Muscle layer of colon (tissue), 2 donors: ENCODE results near the gene GTF2F2.
"Not testable (repeated sequence)": the region's sequence is repeated elsewhere in the genome, so short reads cannot be mapped to it uniquely, and the experiment has no call there.

ENCODE experiments used
- H3K27ac ChIP-seq: one replicate; pipeline ENCODE4 v1.7.0; 2013; ENCODE audit warnings: low read depth, mild to moderate bottlenecking, low read length, moderate library complexity
- H3K27me3 ChIP-seq, 2 donors: one replicate each; pipeline ENCODE4 v1.7.0; 2013; ENCODE audit warnings: low read length in 2 of 2, mild to moderate bottlenecking in 2 of 2; ENCODE audit not compliant: insufficient read depth in 2 of 2, control insufficient read depth in 1 of 2
- H3K36me3 ChIP-seq: one replicate; pipeline ENCODE4 v1.7.0; 2013; ENCODE audit warnings: mild to moderate bottlenecking, low read length; ENCODE audit not compliant: insufficient read depth
- H3K4me1 ChIP-seq: one replicate; pipeline ENCODE4 v1.7.0; 2013; ENCODE audit warnings: mild to moderate bottlenecking, low read length; ENCODE audit not compliant: insufficient read depth
- H3K4me3 ChIP-seq, 2 donors: one replicate each; pipeline ENCODE4 v1.7.0; 2013; ENCODE audit warnings: low read length in 2 of 2, low read depth in 1 of 2, mild to moderate bottlenecking in 1 of 2, moderate library complexity in 1 of 2
- H3K9ac ChIP-seq: one replicate; pipeline ENCODE4 v1.7.0; 2013; ENCODE audit warnings: low read length
- H3K9me3 ChIP-seq: one replicate; pipeline ENCODE4 v1.7.0; 2013; ENCODE audit warnings: mild to moderate bottlenecking, low read length
- donor health status: abdominal sarcoma.
- donor health status: Adenocarcinoma of cecum.

GTF2F2 gene

DNA sequence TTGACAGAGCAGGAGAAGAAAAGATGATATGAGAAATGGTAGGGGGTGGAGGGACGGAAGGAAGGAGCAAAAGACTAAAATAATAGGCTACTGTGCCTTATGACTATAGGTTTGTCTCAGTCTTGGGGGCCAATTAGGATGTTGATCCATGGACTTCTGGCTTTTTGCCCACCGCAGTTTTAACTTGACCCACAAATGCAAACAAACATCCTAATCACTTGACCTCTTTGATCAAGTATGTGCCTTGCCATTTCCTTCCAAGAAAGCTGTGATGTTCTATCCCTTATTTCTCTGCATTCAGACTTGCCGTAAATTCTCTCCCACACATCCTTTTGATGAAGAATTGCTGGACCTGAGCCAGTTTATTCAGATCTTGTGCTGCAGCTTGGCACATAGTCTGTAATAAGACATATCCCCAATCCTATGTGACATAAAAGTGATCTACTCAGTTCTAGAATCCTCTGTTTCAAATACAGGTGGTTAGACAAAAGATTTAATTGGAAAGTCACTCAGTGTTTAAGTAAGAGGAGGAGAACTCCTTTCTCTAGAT, 157.9 kb downstream of the GTF2F2 start:
- no peak overlapping the region for H3K27ac ChIP-seq
- no peak overlapping the region for H3K4me3 ChIP-seq
- no peaks in the 10 kb centered on the region for H3K9me3 ChIP-seq
- H3K36me3 ChIP-seq = peaks cover 9% of the 10 kb centered on the region
- peaks cover 18% of the 10 kb centered on the region for H3K4me1 ChIP-seq
- H3K27me3 ChIP-seq = no peaks in the 10 kb centered on the region
- H3K9ac ChIP-seq = no peak overlapping the region

DNA sequence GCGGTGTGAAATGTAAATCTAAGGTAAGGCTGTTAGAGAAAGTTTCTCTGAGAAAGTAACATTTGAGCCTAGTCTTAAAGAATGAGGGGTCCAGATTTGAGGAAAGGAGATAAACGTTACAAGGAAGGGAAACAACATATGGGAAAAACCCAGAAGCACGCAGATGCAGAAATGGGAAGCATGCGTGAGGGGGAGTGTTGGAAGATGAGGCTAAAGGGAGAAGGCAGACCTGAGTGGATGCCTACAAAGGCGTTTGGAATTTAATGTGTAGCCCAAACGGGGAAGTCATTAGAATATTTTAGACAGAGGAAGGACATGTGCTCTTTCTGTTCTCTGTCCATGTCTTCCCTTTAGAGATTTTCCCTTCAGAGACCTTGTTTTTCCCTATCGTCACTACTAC, 159.7 kb downstream of the GTF2F2 start:
- Histone ChIP-seq H3K4me1 (peaks cover 18% of the 10 kb centered on the region), H3K36me3 (peaks cover 9% of the 10 kb centered on the region), H3K9ac (no peak overlapping the region), H3K9me3 (no peaks in the 10 kb centered on the region), H3K4me3 (no peak overlapping the region), H3K27ac (no peak overlapping the region), H3K27me3 (no peaks in the 10 kb centered on the region)

DNA sequence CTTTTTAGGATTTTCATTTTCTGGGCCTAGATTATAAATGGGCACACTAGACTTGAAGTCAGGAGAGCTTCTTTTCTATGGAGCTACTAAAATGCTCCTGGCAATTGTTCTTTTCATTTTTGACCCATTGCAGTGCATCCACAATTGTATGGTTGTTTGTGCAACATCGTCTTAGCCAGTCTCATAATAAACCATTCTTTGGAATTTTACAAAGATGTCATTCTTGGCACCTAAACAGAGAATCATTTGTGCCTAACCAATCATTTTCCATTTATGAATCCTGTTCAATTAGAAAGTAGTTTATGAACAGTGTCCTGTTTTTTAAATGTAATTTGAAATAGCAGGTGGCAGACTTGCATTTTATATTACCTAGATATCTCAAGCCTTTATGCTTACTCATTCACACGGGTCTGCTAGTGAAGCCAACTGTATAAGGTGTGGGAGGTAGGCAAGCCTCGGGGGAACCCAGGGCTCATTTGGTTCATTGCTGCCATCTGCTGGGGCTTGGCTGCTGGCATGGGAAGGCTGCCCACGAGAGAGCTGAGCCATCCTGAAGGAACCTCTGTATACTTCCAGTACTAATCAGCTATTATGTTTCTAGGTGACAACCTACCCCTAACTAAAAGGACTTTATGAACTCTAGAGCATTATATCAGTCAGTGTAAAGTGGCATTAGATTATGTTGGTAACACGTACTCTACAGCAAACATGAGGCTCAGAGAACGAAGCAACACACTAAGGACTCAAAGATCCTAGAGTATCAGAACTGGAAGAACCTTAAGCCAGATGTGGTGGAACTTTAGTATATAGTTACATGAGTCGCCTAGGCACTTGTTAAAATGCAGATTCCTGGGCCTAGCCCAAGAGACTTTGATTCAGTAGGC, 160.7 kb downstream of the GTF2F2 start:
- Histone ChIP-seq H3K36me3 (peaks cover 9% of the 10 kb centered on the region), H3K9ac (no peak overlapping the region), H3K27ac (no peak overlapping the region), H3K4me3 (no peak overlapping the region), H3K4me1 (peaks cover 18% of the 10 kb centered on the region), H3K27me3 (no peaks in the 10 kb centered on the region), H3K9me3 (no peaks in the 10 kb centered on the region)

GRCh38 chr13:45282994-45283393, 162.7 kb downstream of the GTF2F2 start:
- Histone ChIP-seq H3K27me3 (no peaks in the 10 kb centered on the region), H3K9me3 (no peaks in the 10 kb centered on the region), H3K27ac (no peak overlapping the region), H3K9ac (no peak overlapping the region), H3K4me1 (peaks cover 18% of the 10 kb centered on the region), H3K36me3 (no peaks in the 10 kb centered on the region), H3K4me3 (no peak overlapping the region)

DNA sequence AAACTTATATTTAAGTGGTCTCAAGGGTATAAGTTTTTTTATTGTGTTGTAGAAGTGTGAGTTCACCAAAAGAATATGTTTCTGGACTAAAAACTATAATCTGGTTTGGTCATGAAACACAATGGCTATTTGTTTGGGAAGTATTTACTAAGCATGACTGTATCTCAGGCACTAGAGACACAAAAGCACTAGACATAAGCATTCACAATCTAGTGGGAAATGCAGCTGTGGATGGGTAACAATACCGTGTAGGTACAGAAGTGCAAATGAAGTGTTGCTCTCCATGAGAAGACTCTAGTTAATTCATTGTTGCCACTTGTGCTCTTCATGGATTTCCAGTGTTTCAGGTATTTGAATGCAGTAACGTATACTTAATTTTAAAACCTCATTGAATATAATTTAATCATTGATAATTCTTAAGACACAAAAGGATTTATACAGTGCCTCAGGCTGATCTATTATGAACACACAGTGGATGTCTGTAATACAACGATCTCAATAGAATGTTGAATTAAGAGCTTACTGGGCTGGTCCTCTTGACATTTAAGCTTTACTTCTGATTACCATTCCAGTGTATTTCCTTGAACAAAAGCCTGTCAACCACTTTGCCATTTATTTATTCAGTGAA, 169.7 kb downstream of the GTF2F2 start:
- no peaks in the 10 kb centered on the region for H3K27me3 ChIP-seq
- no peaks in the 10 kb centered on the region for H3K36me3 ChIP-seq
- no peak overlapping the region for H3K27ac ChIP-seq
- no peaks in the 10 kb centered on the region for H3K9me3 ChIP-seq
- H3K4me3 ChIP-seq = no peak overlapping the region
- H3K9ac ChIP-seq = no peak overlapping the region
- no peaks in the 10 kb centered on the region for H3K4me1 ChIP-seq

GRCh38 chr13:45292176-45292575, 171.9 kb downstream of the GTF2F2 start:
- Histone ChIP-seq H3K36me3 (no peaks in the 10 kb centered on the region), H3K9ac (no peak overlapping the region), H3K27ac (no peak overlapping the region), H3K4me1 (no peaks in the 10 kb centered on the region), H3K9me3 (no peaks in the 10 kb centered on the region), H3K4me3 (no peak overlapping the region), H3K27me3 (no peaks in the 10 kb centered on the region)

DNA sequence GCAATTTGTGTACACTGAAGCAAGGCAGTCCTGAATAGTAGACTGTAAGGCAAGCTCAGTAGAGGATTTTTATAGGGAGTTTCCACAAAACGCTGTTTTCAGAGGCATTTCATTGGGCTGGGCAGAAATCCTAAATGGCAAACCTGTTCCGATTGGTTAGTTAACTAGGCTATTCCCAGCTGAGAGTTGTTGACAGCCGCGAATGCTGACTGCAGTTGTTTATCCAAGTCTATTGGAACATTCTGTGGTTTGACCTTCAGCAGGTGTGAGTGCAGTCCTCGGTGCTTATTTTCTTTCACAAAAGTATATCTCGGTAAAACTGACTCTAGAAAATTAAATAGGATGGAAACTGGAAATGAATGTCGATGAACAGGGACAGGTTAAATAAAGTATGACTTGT, 175.2 kb downstream of the GTF2F2 start:
- peaks cover 6% of the 10 kb centered on the region for H3K4me1 ChIP-seq
- H3K4me3 ChIP-seq = no peak overlapping the region
- H3K9ac ChIP-seq = no peak overlapping the region
- no peak overlapping the region for H3K27ac ChIP-seq
- H3K9me3 ChIP-seq = no peaks in the 10 kb centered on the region
- H3K36me3 ChIP-seq = no peaks in the 10 kb centered on the region
- no peaks in the 10 kb centered on the region for H3K27me3 ChIP-seq

DNA sequence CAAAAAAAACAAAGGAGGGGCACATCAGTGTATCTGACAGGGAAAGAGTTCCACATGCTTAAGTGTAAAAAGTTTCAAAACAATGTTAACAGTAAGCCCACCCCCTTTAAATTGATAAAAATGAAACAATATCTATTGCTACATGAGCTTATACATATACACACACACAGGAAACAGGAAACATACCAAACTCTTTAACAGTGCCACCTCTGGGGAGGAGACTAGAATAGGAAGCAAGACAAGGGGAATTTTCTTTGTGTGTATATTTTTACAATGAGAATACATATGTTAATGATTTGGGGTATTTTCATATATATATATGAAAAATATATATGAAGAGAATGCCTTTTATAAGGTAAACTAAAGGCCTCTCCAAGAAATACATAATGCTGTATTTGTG, 175.9 kb downstream of the GTF2F2 start:
- Histone ChIP-seq H3K4me1 (peaks cover 6% of the 10 kb centered on the region), H3K36me3 (no peaks in the 10 kb centered on the region), H3K9me3 (no peaks in the 10 kb centered on the region), H3K27ac (no peak overlapping the region), H3K4me3 (no peak overlapping the region), H3K9ac (no peak overlapping the region), H3K27me3 (no peaks in the 10 kb centered on the region)

- Histone ChIP-seq H3K4me3 (no peak overlapping the region), H3K27me3 (no peaks in the 10 kb centered on the region), H3K36me3 (no peaks in the 10 kb centered on the region), H3K9ac (no peak overlapping the region), H3K4me1 (peaks cover 6% of the 10 kb centered on the region), H3K9me3 (no peaks in the 10 kb centered on the region), H3K27ac (no peak overlapping the region)
Measured at GRCh38 chr13:45297456-45298205, 177.3 kb downstream of the GTF2F2 start.

DNA sequence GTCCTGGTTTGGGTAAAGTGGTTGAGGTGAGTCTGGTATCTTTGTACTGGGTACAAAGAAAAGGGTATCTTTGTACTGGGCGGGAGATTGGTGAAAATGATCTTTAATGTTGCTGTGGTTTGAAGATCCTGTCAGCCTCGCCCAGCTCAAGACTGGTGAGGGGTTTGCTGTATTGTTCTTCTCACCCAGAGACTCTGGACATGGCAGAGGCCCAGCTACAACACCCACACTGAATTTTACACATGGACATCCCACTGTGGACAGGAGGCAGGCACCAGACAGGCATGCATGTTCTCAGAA, 177.8 kb downstream of the GTF2F2 start:
- H3K9me3 ChIP-seq = no peaks in the 10 kb centered on the region
- no peak overlapping the region for H3K4me3 ChIP-seq
- peaks cover 6% of the 10 kb centered on the region for H3K4me1 ChIP-seq
- no peak overlapping the region for H3K27ac ChIP-seq
- no peaks in the 10 kb centered on the region for H3K27me3 ChIP-seq
- no peak overlapping the region for H3K9ac ChIP-seq
- no peaks in the 10 kb centered on the region for H3K36me3 ChIP-seq

- H3K4me1 ChIP-seq, H3K27ac ChIP-seq, H3K4me3 ChIP-seq, H3K9me3 ChIP-seq, H3K27me3 ChIP-seq, H3K9ac ChIP-seq, H3K36me3 ChIP-seq: not testable (repeated sequence)
Measured at GRCh38 chr13:45298550-45298949, 178.2 kb downstream of the GTF2F2 start.
